HG03103 (cell line): ENCODE results near the gene ANKRD12.
A peak's percentile ranks its signal among the peaks of the same experiment; 100 is the strongest.
"Not testable (repeated sequence)": the region's sequence is repeated elsewhere in the genome, so short reads cannot be mapped to it uniquely, and the experiment has no call there.

Experiments used
- ATAC-seq: cut with Tn5 transposase; IDR thresholded peaks from one replicate; pipeline ENCODE4 v1.9.1; 2021; ENCODE audit warnings: low read depth; ENCODE audit not compliant: unreplicated experiment

Gene ANKRD12

GRCh38 chr18:9136315-9137155 is at the start of gene ANKRD12:
Gene ANKRD12, plus strand, starts transcription at chr18:9136781. Its CDS starts 45,652 bp downstream, at chr18:9182433.
- ATAC-seq = peak; percentile 64

GRCh38 chr18:9087144-9087543 is 49.4 kb upstream of the ANKRD12 start:
- no peak for ATAC-seq

DNA sequence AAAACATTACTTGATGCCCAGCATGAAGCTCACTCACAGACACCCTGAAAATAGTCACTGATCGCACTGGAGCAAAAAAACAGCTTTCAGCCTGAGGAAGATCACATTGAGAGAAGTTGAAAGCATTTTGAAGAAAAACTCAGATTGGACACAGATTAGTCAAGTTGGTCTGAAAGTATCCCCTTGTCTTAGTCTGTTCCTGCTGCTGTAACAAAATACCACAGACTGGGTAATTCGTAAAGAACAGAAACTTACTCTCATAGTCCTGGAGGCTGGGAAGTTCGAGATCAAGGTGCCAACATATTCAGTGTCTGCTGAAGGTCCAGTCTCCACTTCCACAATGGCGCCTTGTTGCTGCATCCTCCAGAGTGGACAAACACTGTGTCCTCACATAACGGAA is 48.3 kb upstream of the ANKRD12 start:
- no peak for ATAC-seq

- not testable (repeated sequence) for ATAC-seq
Measured at GRCh38 chr18:9088727-9089126, 47.9 kb upstream of the ANKRD12 start.

DNA sequence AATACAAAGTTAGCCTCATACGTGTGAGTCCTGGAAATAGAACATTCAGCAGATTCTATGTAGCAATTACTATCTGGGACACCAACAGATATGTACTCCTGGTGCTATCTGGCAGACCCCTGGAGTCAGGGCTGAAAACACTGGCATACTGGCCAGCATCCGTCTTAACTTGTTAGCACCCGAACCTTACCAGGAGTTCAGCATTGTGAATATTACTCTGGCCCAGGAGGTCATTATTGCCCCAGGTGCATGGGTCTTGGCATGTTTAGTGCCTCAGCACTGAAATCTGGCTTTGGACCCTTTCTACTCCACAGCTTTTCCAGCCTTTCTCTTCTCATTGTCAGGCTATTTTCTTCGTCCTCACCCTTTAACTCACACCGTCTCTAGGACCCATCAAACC is 46.0 kb upstream of the ANKRD12 start:
- ATAC-seq = no peak

DNA sequence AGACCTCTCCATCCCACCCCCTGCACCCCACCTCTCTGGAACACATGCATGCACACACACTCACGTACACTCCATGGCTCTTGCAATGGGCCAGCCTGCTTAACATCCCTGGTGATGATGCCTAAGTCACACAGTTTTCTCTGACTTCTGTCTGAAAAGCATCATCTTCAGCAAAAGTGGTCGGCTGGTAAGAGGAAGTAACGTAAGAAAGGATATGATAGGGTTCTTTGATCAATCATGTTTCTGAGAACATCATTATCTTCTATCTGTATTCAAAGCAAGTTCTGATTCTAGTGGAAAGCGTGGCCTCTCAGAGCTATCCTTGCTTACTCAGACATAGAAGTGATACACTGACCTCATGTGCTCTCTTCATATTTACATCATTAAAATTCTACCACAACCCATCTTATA is 45.5 kb upstream of the ANKRD12 start:
- ATAC-seq = no peak

DNA sequence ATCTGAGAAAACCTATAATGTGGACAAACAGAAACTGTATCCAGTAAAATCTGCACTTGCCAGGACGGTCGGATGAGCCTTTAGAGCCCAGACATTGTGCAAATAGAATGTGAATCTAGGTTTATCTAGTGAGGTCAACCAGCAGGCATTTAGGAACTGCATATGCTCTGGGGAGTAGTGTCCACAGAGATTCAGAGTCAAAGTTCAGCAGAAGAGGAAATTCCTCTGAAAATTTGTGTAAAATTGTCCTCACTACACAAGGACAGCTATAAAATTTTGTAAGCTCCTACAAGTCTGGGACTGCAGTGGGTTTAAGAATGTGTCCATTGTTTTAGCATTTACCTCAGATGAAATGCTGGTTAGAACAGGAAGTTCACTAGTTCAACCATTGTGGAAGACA is 43.9 kb upstream of the ANKRD12 start:
- ATAC-seq = no peak

GRCh38 chr18:9093109-9093508 is 43.5 kb upstream of the ANKRD12 start:
- not testable (repeated sequence) for ATAC-seq

GRCh38 chr18:9094307-9095226 is 42.0 kb upstream of the ANKRD12 start:
- ATAC-seq = no peak

DNA sequence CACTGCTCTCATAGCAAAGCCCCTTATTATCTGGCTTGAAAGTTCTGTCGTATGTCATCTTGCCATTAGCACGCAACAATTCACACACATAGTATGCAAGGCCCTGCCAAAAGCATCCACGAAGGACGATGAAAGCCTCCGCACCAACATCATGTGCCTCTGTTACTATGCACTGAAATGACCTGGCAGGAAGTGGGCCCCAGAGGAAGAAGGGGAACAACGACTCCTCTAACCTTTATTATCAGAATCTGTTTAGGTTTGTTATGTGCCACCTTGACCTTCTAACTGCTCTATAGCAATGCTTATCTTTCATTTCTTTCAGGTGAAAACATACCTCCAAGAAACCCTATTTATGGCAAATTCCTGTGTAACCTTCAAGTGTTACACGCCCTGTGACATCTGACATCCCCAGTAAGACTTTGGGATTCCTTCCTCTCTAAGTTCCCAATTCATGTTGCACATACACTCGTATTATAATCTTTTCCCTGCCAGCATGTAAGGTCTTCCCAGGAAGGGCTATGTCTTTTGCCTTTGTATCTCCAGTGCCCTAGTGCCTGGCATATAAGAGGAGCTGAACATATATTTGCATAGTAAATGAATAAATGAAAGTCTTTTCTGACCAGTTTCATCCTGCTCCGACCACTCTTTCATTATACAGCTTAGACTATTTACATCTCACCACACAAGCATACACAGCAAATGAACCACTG is 41.1 kb upstream of the ANKRD12 start:
- peak; percentile 79 for ATAC-seq

GRCh38 chr18:9096007-9096371 is 40.6 kb upstream of the ANKRD12 start:
- no peak for ATAC-seq

DNA sequence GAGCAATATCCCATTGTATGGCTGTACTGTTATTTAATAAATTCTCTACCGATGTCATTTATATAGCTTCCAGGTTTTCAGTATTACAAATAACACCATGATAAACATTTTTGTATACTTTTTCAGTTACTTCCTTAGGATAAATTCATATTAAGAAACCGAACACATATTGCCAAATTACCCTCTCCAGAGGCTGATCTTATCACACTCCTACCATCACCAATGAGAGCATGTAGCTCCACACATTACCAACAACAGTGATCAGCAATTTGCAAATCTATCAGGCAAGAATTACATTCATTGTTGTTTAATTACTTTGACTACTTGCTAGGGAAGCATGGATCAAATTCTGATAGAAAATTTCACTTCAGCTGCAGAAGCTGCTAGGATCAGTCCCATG is 39.9 kb upstream of the ANKRD12 start:
- ATAC-seq = no peak

- no peak for ATAC-seq
Measured at GRCh38 chr18:9097349-9097748, 39.2 kb upstream of the ANKRD12 start.

DNA sequence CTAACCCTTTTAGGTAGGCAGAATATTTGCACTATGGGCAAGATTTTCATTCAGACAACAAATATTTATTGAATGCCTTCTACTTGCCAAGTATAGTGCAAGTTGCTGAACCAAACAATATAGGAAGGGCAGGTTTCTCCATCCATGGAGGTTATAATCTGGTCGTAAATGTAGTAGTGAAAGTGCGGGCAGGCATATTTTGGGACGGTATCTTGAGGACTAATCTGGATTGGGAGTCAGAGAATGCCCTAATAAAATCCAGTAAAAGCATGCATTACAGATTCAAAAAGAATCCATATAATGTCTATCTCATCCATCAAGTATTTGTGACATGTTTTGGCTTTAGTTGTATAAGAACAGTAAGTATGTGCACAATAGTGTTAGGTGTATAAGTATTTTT is 35.8 kb upstream of the ANKRD12 start:
- ATAC-seq = no peak

DNA sequence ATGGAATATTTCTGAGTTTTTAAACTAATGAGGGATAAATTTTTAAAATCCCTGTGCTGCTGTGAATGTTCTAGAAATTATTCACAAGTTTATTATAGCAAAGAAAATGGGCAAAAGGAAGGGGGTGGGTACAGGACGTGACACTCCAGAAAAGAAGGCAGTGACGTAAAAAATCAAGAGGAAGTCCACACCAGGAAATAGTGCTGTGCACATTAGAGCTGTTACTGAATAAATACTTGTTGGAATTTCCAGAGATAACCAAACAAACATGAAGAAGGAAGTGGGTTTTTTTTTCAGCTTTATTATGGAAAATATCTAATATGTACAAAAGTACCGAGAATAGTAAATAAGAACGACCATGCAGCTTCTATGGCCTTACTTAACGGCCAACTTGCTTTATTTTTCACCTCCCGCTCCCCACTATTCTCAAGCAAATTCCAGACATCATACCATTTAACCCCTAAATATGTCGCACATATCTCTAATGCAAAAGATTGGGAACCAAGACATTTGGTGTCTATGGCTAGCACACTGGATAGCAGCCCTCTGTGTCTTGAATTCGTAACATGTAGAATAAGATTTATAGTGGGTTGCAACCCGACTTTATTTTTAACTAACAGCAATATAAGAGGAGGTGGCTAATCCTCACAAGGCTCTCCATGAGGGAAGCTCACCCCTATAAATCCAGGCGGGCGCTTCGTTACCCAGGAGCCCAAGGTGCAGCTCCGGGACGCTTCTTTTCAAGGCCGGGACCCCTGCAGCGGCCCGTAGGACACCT is 34.7 kb upstream of the ANKRD12 start:
- ATAC-seq = peak; percentile 7

GRCh38 chr18:9102508-9103375 is 33.8 kb upstream of the ANKRD12 start, which contains the start of gene NDUFV2:
Gene NDUFV2, plus strand, starts transcription at chr18:9102699. Its CDS starts 45 bp downstream, at chr18:9102744.
- ATAC-seq = peak; percentile 81

DNA sequence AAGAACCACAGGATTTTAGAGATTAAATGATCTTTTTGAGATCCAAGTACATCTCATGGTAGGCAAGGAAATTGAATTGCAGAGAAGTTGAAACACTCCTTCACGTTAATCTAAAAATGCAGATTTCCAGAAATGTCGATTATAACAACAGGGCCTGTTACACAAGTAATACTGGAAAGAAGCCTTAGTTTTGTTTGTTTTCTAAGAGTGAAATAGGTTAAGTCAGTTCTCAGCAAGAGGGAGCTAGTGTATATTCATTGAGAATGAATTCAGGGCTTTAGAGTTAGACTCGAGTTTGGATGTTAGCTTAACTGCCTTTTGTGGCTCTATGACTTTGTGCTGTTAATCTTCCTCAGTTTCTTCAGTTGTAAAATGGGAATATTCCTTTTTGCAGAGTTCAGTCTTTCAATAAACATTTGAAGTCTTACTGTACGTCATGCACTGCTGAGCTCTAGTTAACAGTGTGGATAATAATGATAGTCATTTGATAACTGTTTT is 33.2 kb upstream of the ANKRD12 start:
- no peak for ATAC-seq

- no peak for ATAC-seq
Measured at GRCh38 chr18:9104244-9104901, 32.2 kb upstream of the ANKRD12 start.
